Measurements from ENCODE around the gene C19orf85.

C19orf85 gene

DNA sequence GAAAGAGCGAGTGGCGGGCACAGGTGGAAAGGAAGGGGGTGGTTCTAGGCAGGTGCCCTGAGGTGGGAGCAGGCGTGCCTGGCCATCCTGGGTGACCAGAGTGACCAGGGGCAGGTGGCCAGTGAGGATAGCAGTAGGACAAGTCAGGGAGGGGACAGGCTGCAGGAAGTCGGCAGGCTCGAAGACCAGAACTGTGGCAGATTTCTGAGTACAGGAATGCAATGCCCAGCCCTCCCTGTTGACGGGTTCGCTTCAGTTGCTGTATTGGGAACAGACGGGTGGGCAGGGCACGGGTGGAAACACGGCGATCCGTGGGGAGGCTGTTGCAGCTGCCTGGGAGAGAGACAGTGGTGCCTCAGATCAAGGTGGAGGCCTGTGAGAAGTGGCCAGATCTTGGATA, 13.8 kb upstream of the C19orf85 start:
- DNase-seq = no peak

DNA sequence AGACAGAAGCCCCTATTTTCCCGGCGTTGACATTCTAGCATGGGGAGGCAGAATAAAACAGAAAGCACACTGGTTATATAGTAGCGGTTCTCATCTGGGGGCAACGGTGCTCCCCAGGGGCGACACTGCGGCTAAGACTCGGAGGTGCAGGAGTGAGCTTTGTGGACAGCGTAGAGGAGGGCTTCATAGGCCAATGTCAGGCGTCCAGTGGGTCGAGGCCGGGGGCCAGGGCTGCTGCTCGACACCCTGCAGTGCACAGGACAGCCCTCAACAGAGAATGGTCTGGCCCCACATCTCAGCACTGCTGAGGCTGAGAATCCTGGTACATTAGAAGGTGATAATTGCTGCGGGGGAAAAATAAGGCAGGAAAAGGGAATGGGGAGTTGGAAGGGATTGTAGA, 13.4 kb upstream of the C19orf85 start:
- no peak for DNase-seq

DNA sequence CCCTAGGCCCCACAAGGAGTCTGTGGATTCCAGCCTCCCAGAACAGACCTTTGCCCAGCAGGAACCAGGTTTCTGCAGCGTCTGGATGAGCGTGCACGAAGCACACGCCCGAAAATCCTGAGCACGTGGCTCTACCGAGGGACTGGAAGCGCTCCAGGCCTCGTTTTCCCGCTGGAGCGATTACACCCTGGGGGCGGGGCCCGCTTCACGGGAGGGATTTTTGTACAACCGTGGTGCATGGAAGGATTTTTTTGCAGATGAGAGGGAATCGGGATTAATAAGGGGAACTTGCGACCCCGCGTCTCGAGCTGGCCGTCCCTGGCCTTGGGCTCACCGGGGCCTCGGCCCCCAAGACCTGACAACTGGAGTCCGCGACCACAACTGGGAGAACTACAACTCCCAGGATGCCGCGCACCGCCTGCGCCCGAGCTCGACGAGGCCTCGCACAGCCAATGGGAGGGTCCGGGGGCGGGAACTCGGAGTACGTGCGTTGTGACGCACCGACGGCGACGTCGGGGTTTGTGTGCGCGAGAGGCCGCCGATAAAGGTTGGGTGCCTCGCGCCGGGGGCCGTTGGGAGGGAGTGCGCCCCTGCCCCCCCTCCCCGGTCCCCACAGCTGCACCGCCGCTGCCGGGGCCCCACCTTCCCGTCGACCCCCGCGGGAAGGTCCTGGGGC, 11.7 kb upstream of the C19orf85 start, which contains the start of gene ZNF628:
TSS of gene ZNF628 (plus strand) at position 518 of the 676 bp plus-strand sequence. CDS start 3,294 bp downstream, outside the sequence.
- peak; percentile 75 to 99 (median 98) for DNase-seq

DNA sequence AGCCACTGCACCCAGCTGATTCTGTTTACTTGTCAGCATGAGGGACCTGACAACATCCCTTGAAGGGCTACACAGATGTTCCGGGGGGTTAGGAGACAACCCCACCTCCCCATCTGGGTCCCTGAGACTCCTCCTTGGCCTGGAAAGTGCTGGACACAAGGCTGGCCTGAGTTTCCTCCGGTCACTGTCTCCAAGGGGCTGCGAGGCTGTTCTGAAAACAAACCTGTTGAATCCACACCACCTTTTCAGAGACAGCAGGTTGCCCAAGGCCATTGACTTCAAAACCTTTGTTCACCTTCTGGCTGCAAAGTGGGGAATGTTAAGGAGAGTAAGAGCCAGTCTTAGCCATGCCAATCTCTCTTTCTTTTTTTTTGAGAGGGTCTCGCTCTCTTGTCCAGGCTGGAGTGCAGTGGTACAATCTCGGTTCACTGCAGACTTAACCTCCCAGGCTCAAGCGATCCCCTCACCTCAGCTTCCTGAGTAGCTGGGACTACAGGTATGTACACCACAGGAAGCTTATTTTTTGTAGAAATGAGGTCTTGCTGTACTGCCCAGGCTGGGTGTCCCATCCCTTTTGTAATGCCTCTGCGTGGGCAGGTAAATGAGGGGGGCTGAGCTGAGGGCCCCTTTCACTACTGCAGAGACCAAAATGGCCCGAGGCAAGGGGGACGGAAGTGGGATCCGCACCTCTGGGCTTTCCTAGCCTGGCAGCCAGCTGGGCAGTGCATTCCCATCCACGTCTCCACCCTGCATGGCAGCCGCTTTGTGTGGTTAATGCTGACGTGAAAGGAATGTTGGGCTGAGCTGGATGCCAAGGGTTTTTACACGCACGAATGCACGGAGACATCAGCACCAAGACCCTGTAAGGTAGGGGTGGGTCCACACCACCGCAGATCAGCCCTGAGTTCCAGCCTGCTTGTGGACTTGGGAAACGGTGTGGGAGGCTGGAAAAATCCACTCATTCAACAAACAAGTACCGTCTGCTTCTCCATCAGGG, 10.0 kb upstream of the C19orf85 start:
- DNase-seq = no peak

DNA sequence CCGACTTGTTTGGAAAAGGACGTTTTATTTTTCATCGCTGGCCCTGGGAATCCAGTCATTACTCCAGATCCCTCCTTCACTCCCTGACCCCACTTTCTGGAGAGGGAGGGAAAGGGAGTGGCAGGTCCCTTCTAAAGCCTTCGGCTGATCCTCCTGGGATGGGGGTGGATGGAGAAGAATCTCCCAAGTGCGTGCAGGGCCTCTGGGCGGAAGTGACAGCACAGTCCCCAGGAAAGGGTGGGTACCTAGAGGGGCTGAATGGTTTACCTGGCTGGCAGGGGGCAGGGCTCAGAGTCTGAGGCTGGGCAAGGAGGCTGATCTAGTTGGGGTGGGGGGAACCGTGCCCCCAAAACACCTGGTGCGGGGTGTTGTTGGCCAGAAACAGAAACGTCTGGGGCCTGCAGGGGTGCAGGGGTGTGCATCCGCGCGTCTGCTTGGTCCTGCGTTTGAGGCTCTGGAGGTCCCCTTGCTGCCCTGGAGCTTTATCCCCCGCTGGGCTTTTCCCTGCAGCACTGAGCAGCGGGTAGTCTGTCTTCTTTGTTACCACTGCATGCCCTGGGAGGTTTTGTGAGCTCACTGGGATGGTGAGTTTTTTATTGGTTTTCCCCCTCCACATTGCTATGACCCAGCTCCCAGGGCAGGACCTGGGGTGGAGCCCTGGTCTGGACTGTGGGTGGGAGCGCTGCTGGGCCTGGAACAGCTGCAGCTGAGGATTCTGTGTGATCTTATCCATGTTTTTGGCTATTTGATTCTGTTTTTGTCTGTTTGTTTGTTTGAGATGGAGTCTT, 8.9 kb upstream of the C19orf85 start:
- no peak for DNase-seq

DNA sequence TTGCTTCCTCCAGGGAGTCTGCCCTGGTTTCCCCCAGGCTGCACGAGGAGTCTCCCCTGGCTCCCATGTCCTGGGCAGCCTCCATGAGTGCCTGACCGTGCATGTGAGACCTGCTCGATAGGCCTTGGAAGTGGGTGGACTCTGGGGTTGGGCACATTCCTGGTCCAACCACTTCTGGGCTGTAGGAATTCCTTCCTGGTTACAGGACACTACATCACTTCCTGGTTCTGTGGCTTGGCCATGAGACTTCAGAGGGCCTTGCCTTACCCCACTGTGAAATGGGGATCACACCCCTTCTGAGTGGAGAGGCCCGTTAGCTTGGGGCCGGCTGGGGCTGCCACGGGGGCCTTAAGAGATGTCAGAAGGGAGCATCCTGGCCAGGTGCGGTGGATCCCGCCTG, 7.9 kb upstream of the C19orf85 start:
- no peak for DNase-seq

DNA sequence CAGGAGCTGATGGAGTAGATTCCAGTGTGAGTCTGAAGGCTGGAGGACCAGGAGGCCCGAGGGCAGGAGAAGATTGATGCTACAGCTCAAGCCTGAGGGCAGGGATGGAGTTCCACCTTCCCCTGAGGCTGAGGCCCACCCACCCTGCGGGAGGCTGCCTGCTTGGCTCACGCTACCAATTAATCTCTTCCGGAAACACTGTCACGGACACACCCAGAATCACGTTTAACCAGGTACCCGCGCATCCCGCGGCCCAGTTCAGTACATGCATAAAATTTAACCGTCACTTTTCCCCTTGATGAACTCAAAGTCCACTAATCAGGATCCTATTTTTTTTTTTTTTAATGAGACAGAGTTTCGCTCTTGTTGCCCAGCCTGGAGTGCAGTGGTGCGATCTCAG, 6.7 kb upstream of the C19orf85 start:
- no peak for DNase-seq

DNA sequence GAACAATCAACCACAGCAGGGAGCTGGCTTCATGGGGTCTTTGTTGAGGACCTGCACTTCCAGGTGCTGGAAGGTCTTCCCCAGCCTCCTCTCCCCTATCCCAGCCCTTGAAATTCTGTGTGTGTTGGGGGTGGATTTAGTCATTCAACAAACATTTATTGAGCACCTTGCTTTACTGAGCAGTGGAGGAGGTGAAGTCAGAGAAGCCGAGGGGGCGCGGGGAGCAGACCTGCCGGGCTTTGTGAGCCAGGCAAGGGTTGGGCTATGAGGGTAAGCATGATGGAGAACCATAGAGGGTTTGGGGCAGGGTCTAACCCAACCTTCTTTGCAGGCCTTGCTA, 3.5 kb upstream of the C19orf85 start:
- DNase-seq = no peak

DNA sequence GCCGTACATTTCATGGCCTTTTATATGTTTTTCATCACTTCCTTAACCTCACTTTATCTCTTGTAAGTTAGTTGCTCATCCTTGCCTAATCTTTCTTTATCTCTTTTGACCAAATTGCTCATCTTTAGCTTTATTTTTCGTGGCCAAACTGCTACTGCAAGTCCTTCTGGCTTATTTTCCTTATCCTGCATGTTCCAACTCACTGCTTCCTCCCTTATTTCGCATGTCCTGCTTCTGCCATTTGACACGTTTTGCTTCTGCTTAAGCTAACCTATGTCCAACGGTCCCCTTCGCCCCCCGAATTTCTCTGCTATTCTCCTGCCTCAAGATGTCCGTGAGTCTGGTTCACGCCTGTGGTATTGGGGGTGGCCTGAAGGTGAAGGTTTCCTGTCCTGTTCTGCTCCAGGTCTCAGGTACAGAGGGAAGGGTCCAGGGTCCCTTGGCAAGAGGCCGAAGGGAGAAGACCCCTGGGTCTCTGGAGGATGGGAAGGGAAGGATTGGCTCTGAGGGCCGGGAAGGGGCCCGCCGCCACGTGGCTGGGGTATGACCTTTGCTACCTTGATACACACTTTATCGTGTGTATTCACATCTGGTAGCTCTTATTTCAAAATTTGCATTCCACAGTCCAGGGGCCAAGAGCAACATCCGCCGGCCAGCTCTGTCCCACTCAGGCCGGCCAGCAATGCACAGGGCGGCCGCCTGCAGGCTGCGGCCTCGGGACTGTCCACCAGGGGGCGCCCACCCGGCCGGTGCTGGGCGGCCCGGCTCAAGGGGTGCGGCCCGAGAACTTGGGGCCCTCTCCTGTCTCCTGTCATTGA, 2.9 kb upstream of the C19orf85 start:
- peak in 35 of 56 donors; percentile 6 to 68 (median 25) for DNase-seq

DNA sequence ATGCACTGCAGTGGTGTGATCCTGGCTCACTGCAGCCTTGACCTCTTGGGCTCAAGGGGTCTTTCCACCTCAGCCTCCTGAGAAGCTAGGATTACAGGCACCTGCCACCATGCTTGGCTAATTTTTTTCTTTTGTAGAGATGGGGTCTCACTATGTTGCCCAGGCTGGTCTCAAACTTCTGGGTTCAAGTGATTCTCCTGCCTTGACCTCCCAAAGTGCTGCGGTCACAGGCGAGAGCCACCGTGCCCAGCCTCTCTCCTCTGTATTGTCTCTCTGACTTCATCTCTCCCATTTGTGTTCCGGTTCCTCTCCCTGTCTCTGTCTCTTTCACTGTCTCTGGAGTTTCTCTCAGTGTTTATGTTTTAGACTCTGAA, 1.7 kb upstream of the C19orf85 start:
- no peak for DNase-seq

DNA sequence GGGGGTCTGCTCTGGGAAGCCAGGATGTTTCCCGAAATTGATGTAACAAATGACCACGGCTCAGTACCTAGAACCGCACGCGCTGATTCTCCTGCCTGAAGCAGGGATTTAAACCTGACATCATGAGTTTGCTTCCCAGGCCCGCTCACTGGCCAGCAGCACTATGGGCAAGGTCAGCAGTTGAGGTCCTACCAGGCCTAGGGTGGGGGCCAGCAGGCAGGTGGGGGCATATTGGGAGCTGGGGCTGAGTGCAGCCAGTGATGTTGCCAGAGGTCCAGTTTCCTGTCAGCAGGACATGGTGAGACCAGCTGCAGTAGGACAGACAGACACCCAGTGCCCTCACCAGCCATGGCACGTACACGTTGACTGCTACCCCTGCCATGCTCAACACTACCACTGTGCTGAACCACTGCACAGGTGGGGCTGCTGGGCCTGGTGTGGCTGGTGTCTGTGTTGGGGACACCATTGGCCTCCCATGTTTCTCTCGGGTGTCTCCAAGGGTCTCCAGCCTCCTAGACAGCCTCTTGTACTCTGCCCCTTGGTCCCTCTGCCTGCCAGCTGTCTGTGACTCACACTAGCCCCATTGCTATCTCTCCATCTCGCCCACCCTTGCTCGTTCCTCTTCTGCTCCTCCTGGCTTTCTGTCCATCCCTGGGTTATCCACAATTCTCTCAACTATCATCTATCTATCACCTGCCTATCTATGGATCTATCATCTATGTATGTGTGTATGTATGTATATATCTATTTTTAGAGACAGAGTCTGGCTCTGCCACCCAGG, 1.1 kb upstream of the C19orf85 start:
- no peak for DNase-seq

DNA sequence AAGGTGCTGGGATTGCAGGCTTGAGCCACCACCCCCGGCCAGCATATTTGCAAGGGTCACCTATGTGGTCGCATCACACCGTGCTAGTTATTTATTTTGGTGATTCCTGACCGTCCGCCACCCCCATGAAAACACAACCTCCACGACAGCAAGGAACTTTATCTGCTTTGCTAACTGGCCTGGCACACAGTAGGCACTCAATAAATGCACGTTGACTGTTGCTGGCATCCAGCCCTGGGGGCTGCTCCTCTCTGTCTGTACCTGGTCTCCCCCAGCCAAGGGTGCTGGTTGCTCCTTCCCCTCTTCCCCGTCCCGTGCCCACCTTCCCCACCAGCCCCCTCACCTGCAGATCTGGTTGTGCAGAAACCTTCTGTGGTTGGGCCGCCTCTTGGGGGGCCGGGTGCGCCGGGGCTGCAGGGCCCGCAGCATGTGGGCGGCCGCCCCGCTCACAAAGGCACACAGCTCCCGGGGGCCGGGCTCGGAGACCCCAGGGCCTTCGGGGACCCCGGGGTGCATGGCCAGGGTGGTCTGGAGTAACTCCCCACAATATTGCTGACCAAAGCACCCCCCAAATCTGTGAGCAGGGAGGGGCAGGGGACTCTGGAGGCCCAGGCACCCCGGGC, 401 bp downstream of the C19orf85 start:
- DNase-seq = no peak

DNA sequence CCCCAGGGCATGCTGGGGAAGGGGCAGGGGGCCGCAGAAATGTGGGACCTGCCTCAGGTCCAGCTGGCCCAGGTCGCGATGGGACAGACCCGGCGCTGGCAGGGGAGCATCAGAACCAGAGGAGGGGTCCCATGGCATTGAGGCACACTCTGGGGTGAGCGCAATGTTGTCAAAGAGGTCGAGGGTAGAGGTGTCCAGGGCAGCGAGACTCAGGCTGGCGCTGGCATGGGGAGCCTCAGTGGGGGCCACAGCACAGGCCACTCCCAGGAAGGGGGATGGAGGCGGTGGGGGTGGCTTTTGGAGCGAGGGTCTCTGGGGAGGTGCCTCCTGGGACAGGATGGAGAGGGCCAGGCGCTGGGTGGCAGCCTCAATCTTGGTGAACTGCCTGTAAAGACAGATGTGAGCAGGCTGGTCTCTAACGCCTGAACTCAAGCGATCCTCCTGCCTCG, 944 bp downstream of the C19orf85 start:
- DNase-seq = no peak

DNA sequence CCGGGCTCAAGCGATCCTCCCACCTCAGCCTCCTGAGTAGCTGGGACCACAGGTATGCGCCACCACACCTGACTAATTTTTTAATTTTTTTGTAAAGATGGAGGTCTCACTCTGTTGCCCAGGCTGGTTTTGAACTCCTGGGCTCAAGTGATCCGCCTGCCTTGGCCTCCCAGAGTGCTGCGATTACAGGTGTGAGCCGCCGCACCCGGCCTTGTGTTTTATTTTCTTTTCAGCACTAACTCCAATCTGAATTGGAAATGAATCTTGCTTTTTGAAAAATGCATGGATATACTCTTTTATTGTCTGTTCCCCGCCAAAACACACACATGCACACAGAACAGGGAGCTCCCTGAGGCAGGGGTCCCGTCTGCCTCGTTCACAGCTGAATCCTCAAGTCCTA, 1.8 kb downstream of the C19orf85 start:
- DNase-seq = no peak

DNA sequence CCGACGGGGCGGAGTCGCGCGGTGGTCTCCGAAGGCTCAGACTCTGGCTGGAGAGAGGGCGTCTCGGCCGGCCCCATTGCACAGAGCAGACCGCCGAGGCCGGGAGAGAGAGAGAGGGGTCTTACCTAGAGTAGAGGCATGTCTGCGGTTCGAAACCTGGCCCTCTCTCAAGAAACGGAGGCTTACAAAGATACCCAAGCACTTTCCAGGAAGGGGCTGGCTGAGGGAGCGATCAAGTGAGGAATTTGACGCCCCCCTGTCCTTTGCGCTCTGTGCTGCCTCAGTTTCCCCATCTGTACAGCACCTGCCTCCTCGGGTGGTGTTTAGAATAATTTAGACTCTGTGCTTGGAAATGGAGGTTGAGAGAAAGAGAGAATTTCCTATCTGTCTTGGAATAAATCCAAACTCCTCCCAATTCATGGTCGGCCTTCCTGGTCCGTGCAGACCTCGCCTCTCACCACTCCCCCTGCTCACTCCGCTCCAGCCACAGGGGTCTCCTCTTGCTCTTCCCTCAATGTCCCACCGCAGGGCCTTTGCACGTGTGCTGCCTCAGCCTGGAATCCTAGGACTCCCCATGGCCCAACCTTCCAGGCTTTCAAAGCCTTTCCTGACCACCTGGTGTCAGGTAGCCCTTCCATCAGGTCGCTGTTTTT, 2.5 kb downstream of the C19orf85 start:
- DNase-seq = no peak

DNA sequence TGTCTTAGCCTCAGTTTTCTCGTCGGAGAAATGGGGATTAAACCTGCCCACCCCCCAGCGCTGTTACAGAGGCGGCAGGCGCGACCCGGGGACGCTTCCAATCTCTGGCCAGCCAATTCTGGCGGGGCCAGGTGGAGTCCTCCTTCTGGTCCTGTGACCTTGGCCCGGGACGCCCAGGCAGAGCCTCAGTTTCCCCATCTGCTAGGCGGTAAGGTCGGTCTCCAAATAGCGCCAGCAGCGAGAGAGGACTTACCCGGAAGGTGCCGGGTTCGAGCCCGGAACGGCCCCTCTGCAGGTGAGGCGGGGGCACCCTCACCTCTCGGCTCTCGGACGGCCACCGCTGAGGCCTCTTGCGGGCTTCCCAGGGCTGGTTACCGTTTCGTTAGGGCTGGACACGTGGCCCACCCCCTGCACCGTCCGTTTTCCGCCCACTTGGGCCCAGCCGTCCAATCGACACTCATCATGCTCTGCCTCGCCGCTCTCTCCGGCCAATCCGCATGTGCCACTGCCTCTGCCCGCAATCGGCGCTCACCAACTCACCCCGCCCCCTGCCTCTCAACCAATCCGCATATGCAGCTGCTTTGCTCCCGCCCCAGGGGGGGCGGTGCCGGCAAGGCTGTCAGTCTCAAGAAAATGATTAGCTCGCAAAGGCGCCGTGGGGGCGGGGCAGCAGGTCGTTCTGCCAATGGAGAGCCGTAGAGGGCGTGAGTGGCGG, 3.1 kb downstream of the C19orf85 start, which contains the start of gene ISOC2:
TSS of gene ISOC2 (minus strand) at position 384 of the 715 bp plus-strand sequence. CDS start 5,156 bp downstream, outside the sequence.
- DNase-seq = peak; percentile 87 to 100 (median 99)

DNA sequence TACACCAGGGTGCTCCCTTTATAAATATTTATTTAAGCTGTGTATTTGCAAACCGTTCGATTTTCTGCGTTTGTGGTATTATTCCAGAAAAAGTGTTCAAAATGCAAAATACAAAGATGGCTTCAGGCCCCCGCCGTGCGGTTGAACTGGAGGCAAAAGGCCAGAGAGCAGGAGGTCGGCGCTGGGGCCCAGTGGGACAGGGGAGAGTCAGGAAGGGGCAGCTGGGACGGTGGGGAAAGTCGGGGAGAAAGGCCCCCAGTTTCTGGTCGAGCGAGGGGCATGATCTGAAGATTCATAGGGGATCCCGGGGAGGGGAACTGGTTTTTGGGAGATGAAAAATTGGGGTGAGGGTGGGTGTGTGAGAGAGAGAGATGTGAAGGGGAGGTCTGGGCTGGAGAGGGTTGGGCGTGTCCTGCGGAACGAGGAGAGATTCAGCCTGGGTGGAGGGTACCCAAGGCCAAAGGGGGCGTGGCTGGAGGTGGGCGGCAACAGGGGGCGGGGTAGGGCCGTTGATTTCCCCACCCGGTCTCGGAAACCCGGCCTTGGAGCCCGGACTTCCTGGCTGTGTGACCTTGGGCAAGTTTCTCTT, 3.8 kb downstream of the C19orf85 start:
- DNase-seq = peak in 35 of 56 donors; percentile 20 to 64 (median 40)
